HG03442 (cell line): ENCODE results near the gene CTRL.
"Not testable (repeated sequence)": the region's sequence is repeated elsewhere in the genome, so short reads cannot be mapped to it uniquely, and the experiment has no call there.

Experiments
- ATAC-seq: cut with Tn5 transposase; IDR thresholded peaks from one replicate; pipeline ENCODE4 v1.9.1; 2021; ENCODE audit warnings: mild to moderate bottlenecking, moderate library complexity; ENCODE audit not compliant: unreplicated experiment

CTRL gene

GRCh38 chr16:67926181-67926750, 5.4 kb downstream of the CTRL start:
- ATAC-seq, result no peak

DNA sequence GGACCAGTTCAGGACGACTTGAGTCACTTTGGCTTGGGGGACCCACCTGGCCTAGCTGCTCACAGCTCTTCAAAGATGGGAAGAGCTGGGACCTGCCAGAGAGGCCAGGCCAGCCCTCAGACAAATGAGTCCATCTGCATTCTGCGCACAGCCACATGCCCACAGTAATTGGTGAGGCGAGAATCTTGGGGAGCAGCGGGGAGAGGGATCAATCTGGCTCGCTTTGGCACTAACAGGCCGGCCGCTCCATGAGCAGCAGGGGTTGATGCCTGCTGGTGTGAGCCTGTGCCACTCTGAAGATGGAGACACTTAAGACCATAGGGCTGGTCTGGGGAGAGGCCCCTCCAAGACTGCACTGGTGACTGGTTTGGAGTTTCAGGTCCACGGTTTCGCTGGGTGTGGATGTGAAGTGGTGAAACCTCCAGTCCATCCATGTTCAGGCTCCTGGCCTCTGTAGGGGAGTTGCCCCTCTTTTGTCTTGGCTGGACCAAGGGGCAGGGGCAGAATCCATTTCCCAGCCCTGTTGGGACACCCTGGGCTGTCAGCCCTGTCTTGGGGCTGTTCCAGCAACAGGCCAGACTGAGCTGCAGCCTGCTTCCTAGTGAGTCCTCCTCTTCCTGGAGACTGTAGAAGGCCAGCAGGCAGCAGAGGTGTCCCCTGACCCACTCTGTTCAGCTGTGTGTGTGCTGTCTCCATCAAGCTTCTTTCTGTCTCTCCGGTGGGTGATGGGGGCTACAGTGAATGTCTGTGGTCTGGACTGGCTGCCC, 7.3 kb downstream of the CTRL start:
- ATAC-seq, result no peak

- no peak for ATAC-seq
Measured at GRCh38 chr16:67923414-67924116, 8.1 kb downstream of the CTRL start.

- ATAC-seq, result no peak
Measured at GRCh38 chr16:67922740-67923139, 8.9 kb downstream of the CTRL start.

DNA sequence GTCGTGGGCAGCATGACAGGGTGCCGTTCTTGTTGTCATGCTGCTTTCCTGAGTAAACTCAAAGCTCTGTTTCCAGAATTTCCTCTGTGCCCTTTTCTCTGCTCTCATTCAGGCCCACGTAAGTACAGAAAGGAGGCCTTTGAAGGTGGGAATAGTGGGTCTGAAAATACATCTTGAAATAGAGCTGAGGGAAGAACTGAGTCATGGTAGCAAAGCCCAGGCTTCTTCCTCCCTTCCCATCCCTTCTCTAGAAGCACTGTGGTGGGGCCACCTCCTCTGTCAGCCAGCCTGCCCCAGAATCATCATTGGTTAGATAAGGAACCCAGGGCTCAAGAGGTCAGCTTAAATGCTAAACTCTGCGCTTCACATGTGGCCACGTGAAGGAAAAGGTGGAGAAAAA, 9.4 kb downstream of the CTRL start:
- ATAC-seq, result no peak

- no peak for ATAC-seq
Measured at GRCh38 chr16:67919622-67920221, 11.9 kb downstream of the CTRL start.

GRCh38 chr16:67917852-67918236, 13.8 kb downstream of the CTRL start:
- no peak for ATAC-seq

DNA sequence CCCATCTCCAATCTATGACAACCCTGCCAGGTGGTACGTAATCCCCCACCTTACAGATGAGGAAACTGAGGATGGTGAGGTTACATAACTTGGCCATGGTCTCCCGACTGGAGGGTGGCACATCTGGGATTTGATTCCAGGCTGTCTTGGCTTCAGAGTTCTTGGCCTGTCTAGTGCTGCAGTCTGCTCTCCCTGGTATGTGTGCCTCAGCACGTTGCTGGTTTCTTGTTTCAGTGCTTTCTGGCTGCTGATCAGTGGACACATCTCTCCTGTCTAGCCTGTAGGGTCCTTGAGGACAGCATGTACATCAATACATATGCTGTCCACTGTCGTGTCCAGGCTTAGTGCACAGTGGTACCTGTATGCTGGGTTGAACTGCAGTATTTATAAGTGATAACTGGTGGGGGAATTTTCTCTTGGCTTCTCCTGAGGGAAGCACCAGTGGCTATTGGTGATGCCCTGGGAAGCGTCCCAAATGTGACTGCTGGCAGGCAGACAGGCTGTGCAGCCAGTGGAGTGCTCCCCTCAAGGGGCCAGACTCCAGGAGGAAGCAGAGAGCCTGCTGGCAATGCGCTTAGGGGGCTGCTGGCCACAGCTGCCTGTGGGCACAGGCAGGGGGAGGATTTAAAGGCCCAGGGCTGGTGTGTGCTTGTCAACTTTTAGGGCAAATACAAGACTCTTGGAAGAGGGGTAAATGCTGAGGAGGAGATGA, 14.4 kb downstream of the CTRL start:
- ATAC-seq, result no peak

GRCh38 chr16:67915831-67916723, 15.6 kb downstream of the CTRL start:
- no peak for ATAC-seq

DNA sequence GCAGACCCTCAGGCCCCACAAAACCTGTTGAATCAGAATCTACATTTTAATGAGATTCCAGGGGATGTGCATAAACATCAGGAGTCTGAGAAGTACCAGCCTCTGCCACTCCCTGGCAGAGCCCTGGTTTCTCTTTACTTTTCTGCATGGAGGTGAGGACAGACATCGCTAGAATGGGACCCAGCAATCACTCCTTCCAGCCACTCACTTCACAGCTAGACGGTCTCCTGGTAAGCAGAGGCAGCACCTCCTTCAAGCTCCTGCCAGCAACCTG, 16.2 kb downstream of the CTRL start:
- ATAC-seq, result not testable (repeated sequence)

DNA sequence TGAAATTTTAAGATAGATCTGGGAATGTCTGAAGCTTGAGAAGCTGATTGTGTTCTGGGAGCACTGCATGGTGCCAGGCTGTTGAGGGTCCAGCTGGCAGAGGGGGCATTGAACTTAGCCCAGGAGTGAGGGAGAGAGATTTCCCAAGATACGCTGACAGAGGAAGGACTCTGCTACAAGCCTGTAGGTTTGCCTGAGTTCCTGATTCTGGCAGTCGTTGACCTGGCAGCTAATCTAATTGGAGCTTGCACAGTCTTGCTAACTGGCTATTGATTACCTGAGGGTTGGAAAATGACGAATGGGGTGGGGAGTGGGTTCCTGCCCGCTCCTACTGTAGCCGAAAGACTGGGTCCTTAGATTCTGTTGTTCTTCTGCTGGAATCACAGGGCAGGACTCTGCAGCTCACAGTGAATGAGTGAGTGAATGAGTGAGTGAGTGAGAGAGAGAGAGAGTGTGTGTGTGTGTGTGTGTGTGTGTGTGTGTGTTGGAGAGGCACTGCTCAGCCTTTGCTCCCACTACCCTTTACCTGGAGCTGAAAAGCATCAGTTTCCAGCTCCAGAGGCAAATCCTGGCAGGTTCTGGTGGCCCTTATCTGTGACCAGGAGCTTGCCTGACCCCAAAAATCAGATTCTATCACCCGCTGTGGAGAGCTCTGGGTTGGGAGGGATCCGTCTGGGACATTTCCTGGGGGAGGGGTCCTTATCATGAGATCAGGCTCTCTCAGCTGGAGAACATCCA, 16.7 kb downstream of the CTRL start:
- no peak for ATAC-seq

DNA sequence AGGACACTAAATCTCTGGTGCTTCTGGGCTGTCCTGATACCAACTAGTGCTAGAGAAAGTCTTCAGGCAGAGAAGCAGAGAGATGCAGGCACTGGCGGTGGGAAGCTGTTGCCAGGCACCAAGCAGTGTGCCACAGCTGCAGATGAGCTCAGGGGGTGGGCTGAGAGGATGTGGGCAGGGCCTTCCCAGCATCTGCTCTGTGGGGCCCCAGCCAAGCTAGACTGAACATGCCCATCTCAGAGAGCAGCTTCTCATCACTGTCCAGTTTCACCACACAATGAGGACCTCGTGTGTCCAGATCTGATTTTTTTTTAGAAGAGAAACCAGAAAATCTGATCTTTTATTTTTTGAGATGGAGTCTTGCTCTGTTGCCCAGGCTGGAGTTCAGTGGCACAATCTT, 21.5 kb downstream of the CTRL start:
- no peak for ATAC-seq

- ATAC-seq, result no peak
Measured at GRCh38 chr16:67909056-67909742, 22.5 kb downstream of the CTRL start.

- ATAC-seq, result no peak
Measured at GRCh38 chr16:67907397-67908180, 24.1 kb downstream of the CTRL start.

GRCh38 chr16:67902831-67903230, 28.8 kb downstream of the CTRL start:
- no peak for ATAC-seq

DNA sequence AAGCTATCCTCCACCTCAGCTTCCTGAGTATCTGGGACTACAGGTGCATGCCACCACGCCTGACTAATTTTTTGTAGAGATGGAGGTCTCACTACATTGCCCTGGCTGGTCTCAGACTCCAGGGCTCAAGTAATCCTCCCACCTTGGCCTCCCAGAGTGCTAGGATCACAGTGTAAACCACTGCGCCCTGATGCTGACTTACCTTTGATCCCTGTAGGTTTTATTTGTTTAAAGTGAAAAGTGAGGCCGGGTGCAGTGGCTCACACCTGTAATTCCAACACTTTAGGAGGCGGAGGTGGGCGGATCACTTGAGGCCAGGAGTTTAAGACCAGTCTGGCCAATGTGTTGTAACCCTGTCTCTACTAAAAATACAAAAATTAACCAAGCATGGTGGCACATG, 29.9 kb downstream of the CTRL start:
- no peak for ATAC-seq

DNA sequence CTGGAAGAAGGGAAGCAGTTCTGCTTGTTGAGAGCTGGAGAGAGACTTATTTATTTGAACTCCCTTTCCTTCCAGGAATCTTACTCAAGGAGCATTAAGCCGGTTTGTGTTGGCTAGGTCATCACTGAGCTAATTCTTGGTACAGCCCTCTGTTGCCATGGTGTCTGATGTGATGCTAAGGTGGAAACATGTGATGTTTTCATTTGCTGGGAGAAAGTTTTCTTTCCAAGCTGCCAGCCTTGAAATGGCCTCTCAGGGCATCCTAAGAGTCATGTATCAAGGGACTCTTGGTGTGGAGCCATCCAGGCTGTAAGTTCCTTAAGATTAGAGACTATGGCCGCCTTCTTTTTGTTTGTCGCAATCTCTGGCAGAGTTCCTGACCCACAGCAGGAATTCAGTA, 34.4 kb downstream of the CTRL start:
- no peak for ATAC-seq

DNA sequence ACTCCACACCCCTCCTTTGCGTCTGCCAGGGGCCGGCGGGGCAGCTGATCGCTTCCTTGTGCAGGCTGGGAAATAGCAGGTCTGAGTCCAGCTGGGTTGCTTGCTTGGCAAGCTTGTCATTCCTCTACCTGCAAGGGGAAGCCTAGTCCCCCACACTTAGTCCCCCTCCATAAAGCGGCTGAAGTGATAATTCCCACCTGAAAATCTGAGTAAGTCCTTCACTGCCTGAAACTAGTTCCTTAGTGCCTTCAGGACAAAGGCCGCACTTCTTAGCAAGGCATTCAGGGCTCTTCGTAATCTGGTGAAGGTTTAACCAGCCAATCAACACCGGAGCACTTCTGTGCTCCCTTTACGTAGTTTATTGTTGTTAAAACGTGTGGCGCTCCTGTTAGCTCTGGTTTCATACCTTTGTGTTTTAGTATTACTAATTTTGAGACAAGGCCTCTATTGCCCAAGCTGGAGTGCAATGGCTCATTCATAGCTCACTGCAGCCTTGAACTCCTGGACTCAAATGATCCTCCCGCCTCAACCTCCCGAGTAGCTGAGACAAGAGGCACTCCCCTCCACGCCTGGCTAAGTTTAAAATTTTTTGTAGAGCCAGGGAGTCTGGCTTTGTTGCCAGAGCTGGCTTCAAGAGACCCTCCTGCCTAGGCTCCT, 37.8 kb downstream of the CTRL start:
- ATAC-seq, result no peak
